HepG2 (cell line): ENCODE results near the gene MARVELD3. TPM values are rescaled to one million over a fixed set of nuclear protein-coding genes. Genes with fewer than 3 reads are reported as not detected.

Source experiments
- ATAC-seq: fragments of 200-7000 bp; cut with Tn5 transposase; 3 replicates; pipeline ENCODE4 v1.9.1; 2020; ENCODE audit warnings: mild to moderate bottlenecking, moderate library complexity
- BruUV-seq: library from RNA; stranded (reverse); fragments of 400-500 nt; replicated peaks from 2 replicates; lab custom pipeline; 2021; lab: Mats Ljungman, UMichigan
- CTCF ChIA-PET: fragments of 300-600 bp; formaldehyde crosslinking; extraction: SDS; loops from one replicate; lab custom pipeline; 2021; ENCODE audit warnings: low total read pairs, inconsistent platforms, low intra/inter-chr PET ratio; lab: Yijun Ruan, JAX
- POLR2A ChIA-PET: fragments of 350-600 bp; sonication (Branson Sonifier 250); formaldehyde crosslinking; loops from one replicate; lab custom pipeline; 2020; ENCODE audit warnings: antibody characterized with exemption, inconsistent platforms; lab: Yijun Ruan, JAX
- DNase-seq: peaks from one replicate; pipeline ENCODE4 v3.0.0-alpha.2; 2015; ENCODE audit warnings: low spot score
- FAIRE-seq: peaks from 3 replicates; lab custom pipeline; 2011; peaks lifted over from hg19 to GRCh38; lab: Jason Lieb, UNC
- H2AFZ ChIP-seq: one replicate; pipeline ENCODE4 v1.6.1; 2011; ENCODE audit warnings: low read length, inconsistent platforms
- H3K27ac ChIP-seq: fragments of 300-600 bp; 3 replicates; pipeline ENCODE4 v1.8.0; 2011; ENCODE audit warnings: mixed run types, mild to moderate bottlenecking, mixed read lengths, low read length, inconsistent platforms; ENCODE audit not compliant: insufficient read depth; ENCODE audit errors: extremely low read length
- H3K27me3 ChIP-seq, 2 experiments: fragments of 200-600 bp in 1 of 2; 2 replicates in 1 of 2; 3 replicates in 1 of 2; pipeline versions ENCODE4 v1.6.0 to v1.8.0; 2011; ENCODE audit warnings: low read length in 2 of 2, mild to moderate bottlenecking in 2 of 2, moderate library complexity in 2 of 2, inconsistent platforms in 1 of 2; ENCODE audit not compliant: insufficient read depth in 2 of 2, control insufficient read depth in 1 of 2
- H3K36me3 ChIP-seq, 2 experiments: fragments of 200-600 bp in 1 of 2; replicated peaks in 1 of 2; 2 replicates in 1 of 2; 3 replicates in 1 of 2; pipeline versions ENCODE4 v1.5.1 to v1.8.0; 2011; ENCODE audit warnings: low read length in 2 of 2, inconsistent platforms in 1 of 2; ENCODE audit not compliant: insufficient read depth in 2 of 2, control insufficient read depth in 1 of 2
- H3K4me1 ChIP-seq: 2 replicates; pipeline ENCODE4 v1.5.1; 2012; ENCODE audit warnings: low read length, inconsistent platforms; ENCODE audit not compliant: insufficient read depth
- H3K4me2 ChIP-seq: 2 replicates; pipeline ENCODE4 v1.6.0; 2011; ENCODE audit warnings: low read depth, low read length, inconsistent platforms
- H3K4me3 ChIP-seq, 3 experiments: fragments of 200-600 bp in 1 of 3; sonication (generic), shearing (Covaris generic) in 1 of 3; replicated peaks in 1 of 3; 2 replicates each; pipeline ENCODE4 v1.5.1; 2011 to 2016; ENCODE audit warnings: low read length in 3 of 3, inconsistent platforms in 2 of 3, low read depth in 2 of 3, mild to moderate bottlenecking in 2 of 3, control low read depth in 1 of 3, mixed read lengths in 1 of 3; ENCODE audit not compliant: insufficient read depth in 1 of 3
- H3K79me2 ChIP-seq: one replicate; pipeline ENCODE4 v1.6.1; 2011; ENCODE audit warnings: low read length, inconsistent platforms; ENCODE audit not compliant: insufficient read depth
- H3K9ac ChIP-seq: 2 replicates; pipeline ENCODE4 v1.6.0; 2011; ENCODE audit warnings: mild to moderate bottlenecking, low read depth, low read length, inconsistent platforms; ENCODE audit not compliant: insufficient read depth
- H3K9me3 ChIP-seq: 2 replicates; pipeline ENCODE4 v1.5.1; 2012; ENCODE audit warnings: mild to moderate bottlenecking, low read length
- H4K20me1 ChIP-seq: 2 replicates; pipeline ENCODE4 v1.6.0; 2011; ENCODE audit warnings: inconsistent platforms, mild to moderate bottlenecking, low read length, moderate library complexity; ENCODE audit not compliant: insufficient read depth
- IRF2 ChIP-seq: IDR thresholded peaks from 2 replicates; pipeline ENCODE4 v1.6.1; 2018; ENCODE audit warnings: missing genetic modification reagents, missing compliant biosample characterization
- KLF16 ChIP-seq, 2 experiments: sonication (generic) in 1 of 2; formaldehyde crosslinking in 1 of 2; IDR thresholded peaks; 2 replicates each; pipeline versions ENCODE4 v1.6.1 to v1.8.0; 2016 to 2023; ENCODE audit warnings: missing genetic modification reagents in 2 of 2, missing compliant biosample characterization in 1 of 2
- RXRA ChIP-seq: sonication (generic); formaldehyde crosslinking; IDR thresholded peaks from 2 replicates; pipeline ENCODE4 v1.5.1; 2020; ENCODE audit warnings: missing genetic modification reagents
- ZKSCAN5 ChIP-seq: sonication (generic); formaldehyde crosslinking; IDR thresholded peaks from 2 replicates; pipeline ENCODE4 v1.5.1; 2020; ENCODE audit warnings: mild to moderate bottlenecking, missing genetic modification reagents
- ZNF572 ChIP-seq: sonication (generic); formaldehyde crosslinking; IDR thresholded peaks from 2 replicates; pipeline ENCODE4 v1.5.1; 2020; ENCODE audit warnings: mild to moderate bottlenecking, missing genetic modification reagents
- WGBS: methylation state at CpG from one replicate; pipeline ENCODE4 v1.1.6; 2017; ENCODE audit warnings: low lambda C conversion rate; 5-methylcytosine and 5-hydroxymethylcytosine counted together
- in situ Hi-C: cut with HindIII; loops from 2 replicates; pipeline ENCODE4 v1.10.0; 2017; ENCODE audit warnings: low pct_unique_long_range_greater_than_20kb; ENCODE audit not compliant: extremely low pct_ligation_motif_present
- intact Hi-C: fragments of 100-400 bp; cut with micrococcal nuclease; formaldehyde crosslinking; loops from one replicate; pipeline ENCODE4 v1.10.0; 2022; ENCODE audit not compliant: unreplicated experiment
- polyA plus RNA-seq, 8 experiments: library from polyadenylated mRNA; depleted of rRNA in 3 of 8; stranded (reverse) in 7 of 8; unstranded in 1 of 8; fragments of >200 nt; fragmentation: Illumina TruSeq in 4 of 8; extraction: Trizol in 4 of 8; gene quantifications; 2 replicates each; pipeline versions ENCODE4 v1.2.1 to v1.2.3, GENCODE V29; 2011 to 2016; ENCODE audit warnings: low read depth in 4 of 8, missing spikeins in 1 of 8, mixed read lengths in 1 of 8; ENCODE audit not compliant: insufficient read depth in 1 of 8
- total RNA-seq, 5 experiments: library from RNA; depleted of rRNA; stranded (reverse); fragments of >200 nt; fragmentation: Illumina TruSeq; extraction: Trizol; gene quantifications; 2 replicates each; pipeline ENCODE4 v1.2.3, GENCODE V29; 2016; ENCODE audit warnings: low read depth in 1 of 5
- TF ChIP-seq, protein P1 (sequence below): sonication (generic); formaldehyde crosslinking; IDR thresholded peaks from 2 replicates; pipeline ENCODE4 v1.4.0; 2020; ENCODE audit warnings: low read depth, mild to moderate bottlenecking, missing genetic modification reagents
- TF ChIP-seq, protein P2 (sequence below): sonication (generic); formaldehyde crosslinking; IDR thresholded peaks from 2 replicates; pipeline ENCODE4 v1.5.1; 2020; ENCODE audit warnings: mild to moderate bottlenecking, moderate library complexity, missing genetic modification reagents

Gene MARVELD3
- total and polyA plus RNA-seq, 2 of the 13 experiments (the other 11 are each of a cell fraction or from before 2014, with no cell fraction given), result 4.8 to 5.6 TPM

GRCh38 chr16:71676236-71676635 lies 50.3 kb downstream of the MARVELD3 start:
- DNase-seq, result no peak
- TF ChIP-seq RXRA (CRISPR knock-in tag) (no peak), ZKSCAN5 (CRISPR knock-in tag) (no peak), KLF16 (CRISPR knock-in tag; IDR thresholded peaks at IDR 0.05) (no peak), ZNF572 (CRISPR knock-in tag) (no peak), IRF2 (CRISPR knock-in tag) (no peak)
- TF ChIP-seq, protein P1, sequence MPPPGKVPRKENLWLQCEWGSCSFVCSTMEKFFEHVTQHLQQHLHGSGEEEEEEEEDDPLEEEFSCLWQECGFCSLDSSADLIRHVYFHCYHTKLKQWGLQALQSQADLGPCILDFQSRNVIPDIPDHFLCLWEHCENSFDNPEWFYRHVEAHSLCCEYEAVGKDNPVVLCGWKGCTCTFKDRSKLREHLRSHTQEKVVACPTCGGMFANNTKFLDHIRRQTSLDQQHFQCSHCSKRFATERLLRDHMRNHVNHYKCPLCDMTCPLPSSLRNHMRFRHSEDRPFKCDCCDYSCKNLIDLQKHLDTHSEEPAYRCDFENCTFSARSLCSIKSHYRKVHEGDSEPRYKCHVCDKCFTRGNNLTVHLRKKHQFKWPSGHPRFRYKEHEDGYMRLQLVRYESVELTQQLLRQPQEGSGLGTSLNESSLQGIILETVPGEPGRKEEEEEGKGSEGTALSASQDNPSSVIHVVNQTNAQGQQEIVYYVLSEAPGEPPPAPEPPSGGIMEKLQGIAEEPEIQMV (CRISPR knock-in tag), result no peak
- TF ChIP-seq, protein P2, sequence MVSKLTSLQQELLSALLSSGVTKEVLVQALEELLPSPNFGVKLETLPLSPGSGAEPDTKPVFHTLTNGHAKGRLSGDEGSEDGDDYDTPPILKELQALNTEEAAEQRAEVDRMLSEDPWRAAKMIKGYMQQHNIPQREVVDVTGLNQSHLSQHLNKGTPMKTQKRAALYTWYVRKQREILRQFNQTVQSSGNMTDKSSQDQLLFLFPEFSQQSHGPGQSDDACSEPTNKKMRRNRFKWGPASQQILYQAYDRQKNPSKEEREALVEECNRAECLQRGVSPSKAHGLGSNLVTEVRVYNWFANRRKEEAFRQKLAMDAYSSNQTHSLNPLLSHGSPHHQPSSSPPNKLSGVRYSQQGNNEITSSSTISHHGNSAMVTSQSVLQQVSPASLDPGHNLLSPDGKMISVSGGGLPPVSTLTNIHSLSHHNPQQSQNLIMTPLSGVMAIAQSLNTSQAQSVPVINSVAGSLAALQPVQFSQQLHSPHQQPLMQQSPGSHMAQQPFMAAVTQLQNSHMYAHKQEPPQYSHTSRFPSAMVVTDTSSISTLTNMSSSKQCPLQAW, result no peak
- no TSS peak for BruUV-seq
- Histone ChIP-seq H3K4me3 (no peak overlapping the region), H3K4me2 (no peak overlapping the region), H4K20me1 (no peaks in the 10 kb centered on the region), H3K36me3 (peaks cover 6 to 44% of the 10 kb centered on the region in 2 experiments), H3K27ac (no peak overlapping the region), H3K9me3 (no peaks in the 10 kb centered on the region), H2AFZ (no peak overlapping the region), H3K9ac (no peak overlapping the region), H3K27me3 (no peaks in the 10 kb centered on the region), H3K79me2 (no peaks in the 10 kb centered on the region), H3K4me1 (peaks cover 17% of the 10 kb centered on the region)
- ChIA-PET POLR2A (no interaction called here), CTCF (no interaction called here)
- WGBS, result 93% methylated on average over 5 of the region's 5 CpGs
- in situ Hi-C loops, result no loop called here
- no peak for FAIRE-seq
- intact Hi-C loops, result no loop called here
- no peak for ATAC-seq
